Urinary bladder (tissue), 4 donors: Measurements from ENCODE around the gene NUP98. TPM values are rescaled to one million over a fixed set of nuclear protein-coding genes. Genes with fewer than 3 reads are reported as not detected.

Experiments used
- DNase-seq: peaks from one replicate; pipeline ENCODE4 v3.0.0-alpha.2; 2015; ENCODE audit errors: extremely low spot score
- H3K27ac ChIP-seq: one replicate; pipeline ENCODE4 v1.5.1; 2013; ENCODE audit warnings: low read depth, mild to moderate bottlenecking, moderate library complexity
- H3K36me3 ChIP-seq: one replicate; pipeline ENCODE4 v1.6.1; 2013; ENCODE audit warnings: mild to moderate bottlenecking, moderate library complexity; ENCODE audit not compliant: insufficient read depth
- H3K4me1 ChIP-seq: one replicate; pipeline ENCODE4 v1.6.1; 2013; ENCODE audit warnings: mild to moderate bottlenecking, moderate library complexity; ENCODE audit not compliant: insufficient read depth
- H3K4me3 ChIP-seq: one replicate; pipeline ENCODE4 v1.5.1; 2013; ENCODE audit warnings: low read depth, low read length
- WGBS: extraction: QIAGEN DNeasy Blood & Tissue Kit; methylation state at CpG from one replicate; pipeline ENCODE4 v1.1.7; 2013; 5-methylcytosine and 5-hydroxymethylcytosine counted together
- polyA plus RNA-seq: library from polyadenylated mRNA; stranded (reverse); fragments of 200-250 nt; gene quantifications from one replicate; pipeline ENCODE4 v1.2.3, GENCODE V29; 2013
- total RNA-seq: library from RNA; depleted of rRNA; stranded (reverse); fragments of >200 nt; gene quantifications from one replicate; pipeline ENCODE4 v1.2.3, GENCODE V29; 2014
- donor health status: healthy with polysubstance abuse.
- donor health status: healthy.

Gene NUP98
- total and polyA plus RNA-seq, 2 donors = 41.8 to 105 TPM

GRCh38 chr11:3722100-3722499 lies 75.3 kb downstream of the NUP98 start:
- H3K4me3 ChIP-seq = no peak overlapping the region
- no peak for DNase-seq
- 92% methylated on average over 2 of the region's 2 CpGs for whole genome bisulfite sequencing
- no peak overlapping the region for H3K27ac ChIP-seq
- no peaks in the 10 kb centered on the region for H3K4me1 ChIP-seq
- peaks cover 5% of the 10 kb centered on the region for H3K36me3 ChIP-seq

DNA sequence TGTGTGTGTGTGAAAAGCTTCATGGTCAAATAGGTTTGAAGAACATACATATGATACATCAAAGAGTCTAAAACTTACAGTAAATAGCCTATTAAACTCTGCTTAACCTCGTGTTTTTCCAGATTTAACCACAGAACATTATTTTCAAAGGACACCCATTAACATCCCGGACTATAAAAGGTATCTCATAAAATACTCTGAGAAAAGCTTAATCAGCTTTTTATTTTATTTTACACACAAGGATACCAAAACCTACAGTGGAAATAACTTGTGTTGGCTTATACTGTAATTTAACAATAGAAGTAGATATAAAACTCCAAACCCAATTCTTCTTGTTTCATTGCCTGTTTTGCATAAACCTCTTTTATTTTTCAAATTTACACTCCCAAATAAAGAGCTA lies 76.4 kb downstream of the NUP98 start:
- Histone ChIP-seq H3K27ac (no peak overlapping the region), H3K4me3 (no peak overlapping the region), H3K36me3 (peaks cover 5% of the 10 kb centered on the region), H3K4me1 (no peaks in the 10 kb centered on the region)
- no peak for DNase-seq
- 71% methylated on average over 2 of the region's 2 CpGs for WGBS

GRCh38 chr11:3712274-3712673 lies 85.1 kb downstream of the NUP98 start:
- Histone ChIP-seq H3K36me3 (peaks cover 5% of the 10 kb centered on the region), H3K4me1 (no peaks in the 10 kb centered on the region), H3K27ac (no peak overlapping the region), H3K4me3 (no peak overlapping the region)
- 67% methylated on average over 6 of the region's 6 CpGs for WGBS
- DNase-seq = no peak

DNA sequence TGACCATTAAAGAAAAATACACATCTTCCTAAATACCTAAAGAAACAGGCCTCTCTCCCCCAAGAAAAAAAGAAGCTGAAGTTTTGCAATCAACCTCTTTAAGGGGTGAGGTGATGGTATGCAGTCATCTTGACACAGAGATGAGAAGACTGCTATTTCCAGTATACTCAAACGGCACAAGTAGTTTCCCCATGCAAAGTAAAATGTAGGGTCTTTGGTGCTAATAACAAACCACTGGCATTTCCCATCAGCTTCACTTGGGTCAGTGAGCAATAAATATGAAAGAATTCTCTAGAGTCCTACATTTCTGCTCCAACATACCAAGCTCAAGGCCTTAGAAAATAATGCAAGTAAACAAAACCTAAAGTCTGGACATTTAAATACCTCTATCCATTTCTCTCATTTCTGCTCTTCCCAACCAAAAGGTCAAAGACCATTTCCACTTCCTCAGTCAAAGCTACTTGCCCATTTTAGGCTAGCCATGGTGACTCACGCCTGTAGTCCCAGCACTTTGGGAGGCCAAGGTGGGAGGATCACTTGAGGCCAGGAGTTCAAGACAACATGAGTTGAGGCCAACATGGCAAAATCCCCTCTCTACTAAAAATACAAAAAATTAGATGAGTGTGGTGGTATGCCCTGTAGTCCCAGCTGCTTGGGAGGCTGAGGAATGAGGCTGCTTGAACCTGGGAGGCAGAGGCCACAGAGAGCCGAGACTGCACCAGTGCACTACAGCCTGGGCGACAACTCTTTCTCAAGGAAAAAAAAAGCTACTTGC lies 86.7 kb downstream of the NUP98 start:
- H3K4me3 ChIP-seq = no peak overlapping the region
- WGBS = 93% methylated on average over 4 of the region's 4 CpGs
- peaks cover 5% of the 10 kb centered on the region for H3K36me3 ChIP-seq
- H3K27ac ChIP-seq = no peak overlapping the region
- H3K4me1 ChIP-seq = no peaks in the 10 kb centered on the region
- no peak for DNase-seq

GRCh38 chr11:3709977-3710376 lies 87.4 kb downstream of the NUP98 start:
- 93% methylated on average over 1 of the region's 1 CpG for WGBS
- no peak overlapping the region for H3K27ac ChIP-seq
- peaks cover 5% of the 10 kb centered on the region for H3K36me3 ChIP-seq
- H3K4me1 ChIP-seq = no peaks in the 10 kb centered on the region
- DNase-seq = no peak
- H3K4me3 ChIP-seq = no peak overlapping the region

GRCh38 chr11:3707176-3707575 lies 90.2 kb downstream of the NUP98 start:
- no peak for DNase-seq
- H3K4me3 ChIP-seq = no peak overlapping the region
- peaks cover 5% of the 10 kb centered on the region for H3K36me3 ChIP-seq
- no peaks in the 10 kb centered on the region for H3K4me1 ChIP-seq
- no peak overlapping the region for H3K27ac ChIP-seq
- WGBS = 78% methylated on average over 2 of the region's 2 CpGs

DNA sequence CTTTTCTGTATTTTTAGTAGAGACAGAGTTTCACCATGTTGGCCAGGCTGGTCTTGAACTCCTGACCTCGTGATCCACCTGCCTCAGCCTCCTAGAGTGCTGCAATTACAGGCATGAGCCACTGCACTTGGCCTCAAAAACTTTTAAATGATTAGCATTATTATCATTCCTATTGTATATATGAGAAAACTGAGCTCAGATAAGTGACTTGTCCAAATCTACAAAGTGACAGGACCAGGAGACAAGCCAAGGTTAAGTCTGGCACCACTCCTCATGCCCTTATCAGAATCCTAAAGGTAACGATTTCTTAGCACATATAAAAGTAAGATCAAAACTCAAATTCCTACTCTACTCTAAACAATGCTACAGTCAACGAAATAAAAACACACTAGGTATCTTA lies 94.0 kb downstream of the NUP98 start:
- no peak for DNase-seq
- H3K36me3 ChIP-seq = peaks cover 5% of the 10 kb centered on the region
- H3K4me3 ChIP-seq = no peak overlapping the region
- H3K27ac ChIP-seq = no peak overlapping the region
- H3K4me1 ChIP-seq = no peaks in the 10 kb centered on the region
- WGBS = 80% methylated on average over 3 of the region's 3 CpGs

- no peak for DNase-seq
- 89% methylated on average over 2 of the region's 2 CpGs for WGBS
- peaks cover 8% of the 10 kb centered on the region for H3K36me3 ChIP-seq
These were observed 96.4 kb downstream of the NUP98 start for GRCh38 chr11:3700910-3701309.

DNA sequence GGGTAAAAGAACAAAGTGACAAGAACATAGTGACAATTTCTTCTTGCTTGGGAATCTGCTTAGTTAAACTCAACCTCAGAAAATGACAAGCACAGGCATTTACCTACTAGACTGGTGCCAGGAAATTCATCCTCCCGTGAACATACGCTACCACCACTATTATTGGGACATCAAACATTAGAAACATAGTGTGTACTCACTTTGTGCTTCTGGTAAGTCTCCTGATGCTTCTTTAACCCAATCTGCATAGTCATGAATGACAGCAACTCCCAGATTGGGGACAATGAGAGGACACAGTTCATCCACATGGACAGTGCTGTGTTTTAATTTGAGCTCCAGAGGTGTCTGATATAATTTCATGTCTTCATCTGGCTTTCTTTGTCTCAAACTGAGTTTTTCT lies 96.9 kb downstream of the NUP98 start:
- H3K4me1 ChIP-seq = no peaks in the 10 kb centered on the region
- H3K36me3 ChIP-seq = peaks cover 8% of the 10 kb centered on the region
- H3K4me3 ChIP-seq = no peak overlapping the region
- no peak for DNase-seq
- WGBS = 91% methylated on average over 2 of the region's 2 CpGs
- H3K27ac ChIP-seq = no peak overlapping the region

More at GRCh38 chr11:3700910-3701309, 96.4 kb downstream of the NUP98 start:
- H3K4me3 ChIP-seq = no peak overlapping the region
- no peak overlapping the region for H3K27ac ChIP-seq
- no peaks in the 10 kb centered on the region for H3K4me1 ChIP-seq

DNA sequence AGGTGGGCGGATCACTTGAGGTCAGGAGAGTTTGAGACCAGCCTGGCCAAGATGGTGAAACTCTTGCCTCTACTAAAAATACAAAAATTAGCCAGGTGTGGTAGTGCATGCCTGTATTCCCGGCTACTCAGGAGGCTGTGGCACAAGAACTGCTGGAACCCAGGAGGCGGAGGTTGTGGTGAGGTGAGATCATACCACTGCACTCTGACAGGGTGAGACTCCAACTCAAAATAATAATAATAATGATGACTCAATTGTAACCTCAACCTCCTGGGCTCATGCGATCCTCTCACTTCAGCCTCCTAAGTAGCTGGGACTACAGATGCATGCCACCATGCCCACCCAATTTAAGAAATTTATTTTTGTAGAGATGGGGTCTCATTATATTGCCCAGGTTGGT lies 110.6 kb downstream of the NUP98 start:
- no peak overlapping the region for H3K4me3 ChIP-seq
- peaks cover 5% of the 10 kb centered on the region for H3K36me3 ChIP-seq
- H3K4me1 ChIP-seq = no peaks in the 10 kb centered on the region
- no peak overlapping the region for H3K27ac ChIP-seq
- 98% methylated on average over 4 of the region's 4 CpGs for WGBS
- no peak for DNase-seq

DNA sequence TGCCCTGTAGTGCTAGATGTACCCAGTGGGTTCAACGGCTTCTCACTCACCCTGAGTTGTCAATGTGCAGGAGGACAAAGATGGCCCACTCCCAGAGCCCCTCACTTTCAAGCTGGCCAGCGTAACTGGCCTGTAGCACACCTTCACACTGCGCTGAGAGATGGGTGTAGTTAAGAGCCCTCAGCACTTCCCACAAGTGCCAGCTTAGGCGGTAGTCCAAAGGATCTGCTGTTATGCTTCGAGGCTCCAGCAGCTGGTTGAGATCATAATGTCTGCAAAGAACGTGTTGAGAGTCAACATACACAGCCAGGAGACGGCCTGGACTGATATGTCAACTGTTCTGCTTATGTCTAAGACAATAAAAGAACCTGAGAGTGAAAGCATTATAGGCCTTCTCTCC lies 111.4 kb downstream of the NUP98 start:
- H3K36me3 ChIP-seq = peaks cover 5% of the 10 kb centered on the region
- DNase-seq = no peak
- H3K27ac ChIP-seq = no peak overlapping the region
- WGBS = 48% methylated on average over 7 of the region's 7 CpGs
- no peaks in the 10 kb centered on the region for H3K4me1 ChIP-seq
- no peak overlapping the region for H3K4me3 ChIP-seq

DNA sequence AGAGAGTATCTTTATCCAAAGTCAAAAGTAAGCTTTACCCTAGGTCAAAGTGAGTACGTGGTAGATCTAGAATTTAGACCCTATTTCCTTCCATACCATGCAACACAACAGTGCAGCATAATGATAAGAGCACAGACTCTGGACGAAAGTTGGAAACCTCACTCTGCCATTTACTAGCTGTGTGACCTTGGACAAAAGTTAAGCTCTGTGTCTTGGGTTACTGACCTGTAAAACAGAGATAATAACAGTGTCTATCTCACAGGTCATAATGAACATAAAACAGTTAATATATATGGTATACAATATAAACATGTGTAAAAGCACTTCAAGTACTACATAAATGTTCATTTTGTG lies 112.6 kb downstream of the NUP98 start:
- 49% methylated on average over 2 of the region's 2 CpGs for WGBS
- peaks cover 7% of the 10 kb centered on the region for H3K36me3 ChIP-seq
- H3K27ac ChIP-seq = no peak overlapping the region

GRCh38 chr11:3684129-3684818 lies 113.1 kb downstream of the NUP98 start:
- WGBS = 94% methylated on average over 12 of the region's 12 CpGs
- no peak overlapping the region for H3K27ac ChIP-seq
- H3K4me1 ChIP-seq = no peaks in the 10 kb centered on the region

More for the DNA sequence above, 112.6 kb downstream of the NUP98 start:
- no peak overlapping the region for H3K4me3 ChIP-seq
- no peak for DNase-seq
- no peaks in the 10 kb centered on the region for H3K4me1 ChIP-seq

GRCh38 chr11:3683039-3683438 lies 114.3 kb downstream of the NUP98 start:
- Histone ChIP-seq H3K4me3 (no peak overlapping the region), H3K27ac (no peak overlapping the region), H3K4me1 (no peaks in the 10 kb centered on the region), H3K36me3 (peaks cover 6% of the 10 kb centered on the region)
- WGBS = 92% methylated on average over 9 of the region's 9 CpGs
- no peak for DNase-seq

More at GRCh38 chr11:3684129-3684818, 113.1 kb downstream of the NUP98 start:
- DNase-seq = no peak
- Histone ChIP-seq H3K36me3 (peaks cover 7% of the 10 kb centered on the region), H3K4me3 (no peak overlapping the region)
